ENCODE data around the gene ABRACL.

DNA sequence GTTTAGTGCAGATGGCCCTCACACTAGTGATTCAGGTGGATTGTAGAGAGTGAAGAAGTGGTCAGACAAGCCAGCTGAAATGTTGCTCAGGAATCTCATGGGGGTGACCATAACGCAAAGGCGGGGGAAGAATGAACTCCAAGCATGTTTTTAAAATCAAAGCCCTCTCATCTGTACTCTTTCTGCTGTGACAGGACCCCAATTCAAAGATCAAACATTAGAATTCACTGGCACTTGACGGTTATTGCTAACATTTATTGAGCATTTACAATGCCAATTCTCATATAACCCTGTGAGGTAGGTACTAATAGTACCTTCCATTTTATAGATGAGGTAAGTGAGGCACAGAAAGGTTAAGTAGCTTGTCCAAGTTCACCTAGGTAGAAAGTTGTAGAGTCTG is 15.7 kb downstream of the ABRACL start:
- no peak for TF ChIP-seq CTCF (IDR thresholded peaks at IDR 0.05 in 4 of 5, conservative IDR thresholded peaks at IDR 0.05 in 1 of 5)
- TF ChIP-seq POLR2A (IDR thresholded peaks at IDR 0.05) = no peak
